K562 (cell line): ENCODE measurements around the gene FAM174C. TPM values are rescaled to one million over a fixed set of nuclear protein-coding genes. Genes with fewer than 3 reads are reported as not detected.

ENCODE experiments used
- GABPA ChIP-seq: fragments of 200-800 bp; sonication (Bioruptor generic); conservative IDR thresholded peaks from 2 replicates; pipeline ENCODE4 v1.6.1; 2016; ENCODE audit warnings: low read depth, missing genetic modification characterization, missing compliant biosample characterization
- polyA plus RNA-seq, 8 experiments: library from polyadenylated mRNA; depleted of rRNA in 4 of 8; stranded (reverse) in 5 of 8; unstranded in 3 of 8; fragments of >200 nt; fragmentation: Nextera tagmentation in 2 of 8; fragmentation: Illumina TruSeq in 1 of 8; extraction: Ambion mirVana in 2 of 8; extraction: Trizol in 1 of 8; gene quantifications; 2 replicates each; pipeline versions ENCODE4 v1.2.1 to v1.2.3, GENCODE V29; 2011 to 2014; ENCODE audit warnings: inconsistent platforms in 1 of 8, missing spikeins in 1 of 8
- total RNA-seq, 7 experiments: library from RNA; depleted of rRNA in 6 of 7; stranded (reverse); fragments of >200 nt in 6 of 7; fragmentation: Illumina TruSeq in 2 of 7; extraction: Trizol in 2 of 7; gene quantifications; 2 replicates each; pipeline versions ENCODE4 v1.2.1 to v1.2.3, GENCODE V29; 2011 to 2021; ENCODE audit warnings: low replicate concordance in 1 of 7
- TF ChIP-seq, protein P1 (sequence below): sonication (generic); formaldehyde crosslinking; IDR thresholded peaks from 2 replicates; pipeline ENCODE4 v1.8.0; 2022; ENCODE audit warnings: mild to moderate bottlenecking, low read depth, missing genetic modification reagents
- TF ChIP-seq, protein P2 (sequence below): IDR thresholded peaks from 2 replicates; pipeline ENCODE4 v1.6.1; 2012; ENCODE audit warnings: low read depth, low read length, improper control_type of control experiment, borderline replicate concordance
- TF ChIP-seq, protein P3 (sequence below): fragments of 450-650 bp; IDR thresholded peaks from 2 replicates; pipeline ENCODE4 v1.6.1; 2016; ENCODE audit warnings: mild to moderate bottlenecking, moderate library complexity

FAM174C gene
- total and polyA plus RNA-seq, 9 of the 15 experiments (the other 6 are each of a cell fraction or from before 2014, with no cell fraction given): 0.66 to 89.6 (median 20.3) TPM

DNA sequence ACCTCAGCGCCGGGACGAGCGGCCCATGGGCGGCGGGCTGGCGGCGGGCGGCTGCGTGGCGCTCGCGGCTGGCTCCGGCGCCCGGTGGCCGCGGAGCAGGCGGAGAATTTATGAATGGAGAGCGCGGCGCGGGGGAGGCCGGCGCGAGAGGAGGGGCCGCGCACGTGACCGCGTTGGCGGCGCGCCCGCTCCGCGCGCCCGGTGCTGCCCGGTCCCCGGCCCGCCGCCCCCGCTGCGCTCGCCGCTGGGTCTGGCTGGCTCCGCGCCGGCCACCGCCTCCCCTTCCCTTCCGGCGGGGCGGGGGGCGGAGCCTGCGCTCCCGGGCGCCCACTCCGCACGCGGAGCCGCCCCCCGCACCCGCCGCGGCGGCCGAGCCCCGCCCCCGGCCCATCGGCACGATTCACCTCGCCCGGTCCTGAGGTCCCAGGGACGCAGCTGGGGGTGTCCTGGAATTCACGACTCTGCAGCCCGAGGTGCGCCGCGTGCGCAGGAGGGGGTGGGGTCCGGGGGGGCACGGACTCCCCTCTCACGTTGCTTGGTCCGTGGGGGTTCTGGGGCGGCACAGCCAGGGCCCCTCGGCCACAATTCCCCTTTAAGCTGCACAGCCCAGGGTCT is 37.5 kb upstream of the FAM174C start, which contains the start of gene CBARP (continued):
- TF ChIP-seq, protein P1, sequence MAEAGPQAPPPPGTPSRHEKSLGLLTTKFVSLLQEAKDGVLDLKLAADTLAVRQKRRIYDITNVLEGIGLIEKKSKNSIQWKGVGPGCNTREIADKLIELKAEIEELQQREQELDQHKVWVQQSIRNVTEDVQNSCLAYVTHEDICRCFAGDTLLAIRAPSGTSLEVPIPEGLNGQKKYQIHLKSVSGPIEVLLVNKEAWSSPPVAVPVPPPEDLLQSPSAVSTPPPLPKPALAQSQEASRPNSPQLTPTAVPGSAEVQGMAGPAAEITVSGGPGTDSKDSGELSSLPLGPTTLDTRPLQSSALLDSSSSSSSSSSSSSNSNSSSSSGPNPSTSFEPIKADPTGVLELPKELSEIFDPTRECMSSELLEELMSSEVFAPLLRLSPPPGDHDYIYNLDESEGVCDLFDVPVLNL (CRISPR knock-in tag): no peak
- TF ChIP-seq, protein P2, sequence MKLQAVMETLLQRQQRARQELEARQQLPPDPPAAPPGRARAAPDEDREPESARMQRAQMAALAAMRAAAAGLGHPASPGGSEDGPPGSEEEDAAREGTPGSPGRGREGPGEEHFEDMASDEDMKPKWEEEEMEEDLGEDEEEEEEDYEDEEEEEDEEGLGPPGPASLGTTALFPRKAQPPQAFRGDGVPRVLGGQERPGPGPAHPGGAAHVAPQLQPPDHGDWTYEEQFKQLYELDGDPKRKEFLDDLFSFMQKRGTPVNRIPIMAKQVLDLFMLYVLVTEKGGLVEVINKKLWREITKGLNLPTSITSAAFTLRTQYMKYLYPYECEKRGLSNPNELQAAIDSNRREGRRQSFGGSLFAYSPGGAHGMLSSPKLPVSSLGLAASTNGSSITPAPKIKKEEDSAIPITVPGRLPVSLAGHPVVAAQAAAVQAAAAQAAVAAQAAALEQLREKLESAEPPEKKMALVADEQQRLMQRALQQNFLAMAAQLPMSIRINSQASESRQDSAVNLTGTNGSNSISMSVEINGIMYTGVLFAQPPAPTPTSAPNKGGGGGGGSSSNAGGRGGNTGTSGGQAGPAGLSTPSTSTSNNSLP: no peak
- TF ChIP-seq, protein P3, sequence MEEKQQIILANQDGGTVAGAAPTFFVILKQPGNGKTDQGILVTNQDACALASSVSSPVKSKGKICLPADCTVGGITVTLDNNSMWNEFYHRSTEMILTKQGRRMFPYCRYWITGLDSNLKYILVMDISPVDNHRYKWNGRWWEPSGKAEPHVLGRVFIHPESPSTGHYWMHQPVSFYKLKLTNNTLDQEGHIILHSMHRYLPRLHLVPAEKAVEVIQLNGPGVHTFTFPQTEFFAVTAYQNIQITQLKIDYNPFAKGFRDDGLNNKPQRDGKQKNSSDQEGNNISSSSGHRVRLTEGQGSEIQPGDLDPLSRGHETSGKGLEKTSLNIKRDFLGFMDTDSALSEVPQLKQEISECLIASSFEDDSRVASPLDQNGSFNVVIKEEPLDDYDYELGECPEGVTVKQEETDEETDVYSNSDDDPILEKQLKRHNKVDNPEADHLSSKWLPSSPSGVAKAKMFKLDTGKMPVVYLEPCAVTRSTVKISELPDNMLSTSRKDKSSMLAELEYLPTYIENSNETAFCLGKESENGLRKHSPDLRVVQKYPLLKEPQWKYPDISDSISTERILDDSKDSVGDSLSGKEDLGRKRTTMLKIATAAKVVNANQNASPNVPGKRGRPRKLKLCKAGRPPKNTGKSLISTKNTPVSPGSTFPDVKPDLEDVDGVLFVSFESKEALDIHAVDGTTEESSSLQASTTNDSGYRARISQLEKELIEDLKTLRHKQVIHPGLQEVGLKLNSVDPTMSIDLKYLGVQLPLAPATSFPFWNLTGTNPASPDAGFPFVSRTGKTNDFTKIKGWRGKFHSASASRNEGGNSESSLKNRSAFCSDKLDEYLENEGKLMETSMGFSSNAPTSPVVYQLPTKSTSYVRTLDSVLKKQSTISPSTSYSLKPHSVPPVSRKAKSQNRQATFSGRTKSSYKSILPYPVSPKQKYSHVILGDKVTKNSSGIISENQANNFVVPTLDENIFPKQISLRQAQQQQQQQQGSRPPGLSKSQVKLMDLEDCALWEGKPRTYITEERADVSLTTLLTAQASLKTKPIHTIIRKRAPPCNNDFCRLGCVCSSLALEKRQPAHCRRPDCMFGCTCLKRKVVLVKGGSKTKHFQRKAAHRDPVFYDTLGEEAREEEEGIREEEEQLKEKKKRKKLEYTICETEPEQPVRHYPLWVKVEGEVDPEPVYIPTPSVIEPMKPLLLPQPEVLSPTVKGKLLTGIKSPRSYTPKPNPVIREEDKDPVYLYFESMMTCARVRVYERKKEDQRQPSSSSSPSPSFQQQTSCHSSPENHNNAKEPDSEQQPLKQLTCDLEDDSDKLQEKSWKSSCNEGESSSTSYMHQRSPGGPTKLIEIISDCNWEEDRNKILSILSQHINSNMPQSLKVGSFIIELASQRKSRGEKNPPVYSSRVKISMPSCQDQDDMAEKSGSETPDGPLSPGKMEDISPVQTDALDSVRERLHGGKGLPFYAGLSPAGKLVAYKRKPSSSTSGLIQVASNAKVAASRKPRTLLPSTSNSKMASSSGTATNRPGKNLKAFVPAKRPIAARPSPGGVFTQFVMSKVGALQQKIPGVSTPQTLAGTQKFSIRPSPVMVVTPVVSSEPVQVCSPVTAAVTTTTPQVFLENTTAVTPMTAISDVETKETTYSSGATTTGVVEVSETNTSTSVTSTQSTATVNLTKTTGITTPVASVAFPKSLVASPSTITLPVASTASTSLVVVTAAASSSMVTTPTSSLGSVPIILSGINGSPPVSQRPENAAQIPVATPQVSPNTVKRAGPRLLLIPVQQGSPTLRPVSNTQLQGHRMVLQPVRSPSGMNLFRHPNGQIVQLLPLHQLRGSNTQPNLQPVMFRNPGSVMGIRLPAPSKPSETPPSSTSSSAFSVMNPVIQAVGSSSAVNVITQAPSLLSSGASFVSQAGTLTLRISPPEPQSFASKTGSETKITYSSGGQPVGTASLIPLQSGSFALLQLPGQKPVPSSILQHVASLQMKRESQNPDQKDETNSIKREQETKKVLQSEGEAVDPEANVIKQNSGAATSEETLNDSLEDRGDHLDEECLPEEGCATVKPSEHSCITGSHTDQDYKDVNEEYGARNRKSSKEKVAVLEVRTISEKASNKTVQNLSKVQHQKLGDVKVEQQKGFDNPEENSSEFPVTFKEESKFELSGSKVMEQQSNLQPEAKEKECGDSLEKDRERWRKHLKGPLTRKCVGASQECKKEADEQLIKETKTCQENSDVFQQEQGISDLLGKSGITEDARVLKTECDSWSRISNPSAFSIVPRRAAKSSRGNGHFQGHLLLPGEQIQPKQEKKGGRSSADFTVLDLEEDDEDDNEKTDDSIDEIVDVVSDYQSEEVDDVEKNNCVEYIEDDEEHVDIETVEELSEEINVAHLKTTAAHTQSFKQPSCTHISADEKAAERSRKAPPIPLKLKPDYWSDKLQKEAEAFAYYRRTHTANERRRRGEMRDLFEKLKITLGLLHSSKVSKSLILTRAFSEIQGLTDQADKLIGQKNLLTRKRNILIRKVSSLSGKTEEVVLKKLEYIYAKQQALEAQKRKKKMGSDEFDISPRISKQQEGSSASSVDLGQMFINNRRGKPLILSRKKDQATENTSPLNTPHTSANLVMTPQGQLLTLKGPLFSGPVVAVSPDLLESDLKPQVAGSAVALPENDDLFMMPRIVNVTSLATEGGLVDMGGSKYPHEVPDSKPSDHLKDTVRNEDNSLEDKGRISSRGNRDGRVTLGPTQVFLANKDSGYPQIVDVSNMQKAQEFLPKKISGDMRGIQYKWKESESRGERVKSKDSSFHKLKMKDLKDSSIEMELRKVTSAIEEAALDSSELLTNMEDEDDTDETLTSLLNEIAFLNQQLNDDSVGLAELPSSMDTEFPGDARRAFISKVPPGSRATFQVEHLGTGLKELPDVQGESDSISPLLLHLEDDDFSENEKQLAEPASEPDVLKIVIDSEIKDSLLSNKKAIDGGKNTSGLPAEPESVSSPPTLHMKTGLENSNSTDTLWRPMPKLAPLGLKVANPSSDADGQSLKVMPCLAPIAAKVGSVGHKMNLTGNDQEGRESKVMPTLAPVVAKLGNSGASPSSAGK: no peak
- peak; percentile 45 for TF ChIP-seq GABPA (tag)
